Dermis microvascular lymphatic vessel endothelial cell (primary cell): ENCODE data around the gene IER3. TPM values are rescaled to one million over a fixed set of nuclear protein-coding genes. Genes with fewer than 3 reads are reported as not detected.
"Not testable (repeated sequence)": the region's sequence is repeated elsewhere in the genome, so short reads cannot be mapped to it uniquely, and the experiment has no call there.

Experiments used
- DNase-seq, 2 donors: peaks; one replicate each; pipeline versions ENCODE4 v3.0.0 to v3.0.0-alpha.2; 2010; ENCODE audit warnings: low read depth in 2 of 2
- total RNA-seq: library from RNA; depleted of rRNA; stranded (reverse); fragments of >200 nt; gene quantifications from 2 replicates; pipeline ENCODE4 v1.2.1, GENCODE V29; 2014

The IER3 gene
- total RNA-seq, 1 donor from 2014 or later, result 46.3 TPM

DNA sequence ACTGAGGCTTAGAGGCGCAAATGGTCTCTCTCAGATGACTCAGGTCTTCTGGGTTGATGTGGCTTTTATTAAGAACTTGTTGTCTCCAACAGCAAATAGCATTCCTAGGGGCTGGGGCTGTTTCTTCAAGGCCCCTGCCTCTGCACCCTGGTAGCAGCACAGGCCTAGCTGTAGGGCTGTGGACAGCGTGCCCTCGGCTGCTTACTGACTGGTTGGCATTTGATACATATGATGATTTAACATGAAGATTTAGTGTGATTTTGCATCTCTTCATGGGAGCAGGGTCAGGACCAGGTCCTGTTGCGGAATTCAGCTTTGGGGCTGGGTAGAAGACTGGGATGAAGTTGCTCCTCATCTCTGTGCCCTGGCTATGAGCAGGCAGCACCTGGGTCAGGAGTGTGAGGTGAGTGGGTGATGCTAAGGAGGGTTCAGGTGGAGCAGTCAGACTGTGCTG is 24.3 kb upstream of the IER3 start:
- DNase-seq, result no peak

DNA sequence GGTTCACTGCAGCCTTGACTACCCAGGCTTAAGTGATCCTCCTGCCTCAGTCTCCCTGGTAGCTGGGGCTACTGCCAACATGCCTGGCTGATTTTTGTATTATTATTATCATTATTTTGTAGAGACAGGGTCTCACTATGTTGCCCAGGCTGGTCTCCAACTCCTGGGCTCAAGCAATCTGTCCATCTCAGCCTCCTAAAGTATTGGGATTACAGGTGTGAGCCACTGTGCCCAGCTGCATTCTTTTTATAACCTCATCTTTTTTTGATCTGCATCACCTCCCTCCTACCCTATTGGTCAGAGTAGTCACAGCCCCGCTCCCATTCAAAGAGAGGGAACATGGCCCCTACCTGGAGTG is 23.6 kb upstream of the IER3 start:
- no peak for DNase-seq

DNA sequence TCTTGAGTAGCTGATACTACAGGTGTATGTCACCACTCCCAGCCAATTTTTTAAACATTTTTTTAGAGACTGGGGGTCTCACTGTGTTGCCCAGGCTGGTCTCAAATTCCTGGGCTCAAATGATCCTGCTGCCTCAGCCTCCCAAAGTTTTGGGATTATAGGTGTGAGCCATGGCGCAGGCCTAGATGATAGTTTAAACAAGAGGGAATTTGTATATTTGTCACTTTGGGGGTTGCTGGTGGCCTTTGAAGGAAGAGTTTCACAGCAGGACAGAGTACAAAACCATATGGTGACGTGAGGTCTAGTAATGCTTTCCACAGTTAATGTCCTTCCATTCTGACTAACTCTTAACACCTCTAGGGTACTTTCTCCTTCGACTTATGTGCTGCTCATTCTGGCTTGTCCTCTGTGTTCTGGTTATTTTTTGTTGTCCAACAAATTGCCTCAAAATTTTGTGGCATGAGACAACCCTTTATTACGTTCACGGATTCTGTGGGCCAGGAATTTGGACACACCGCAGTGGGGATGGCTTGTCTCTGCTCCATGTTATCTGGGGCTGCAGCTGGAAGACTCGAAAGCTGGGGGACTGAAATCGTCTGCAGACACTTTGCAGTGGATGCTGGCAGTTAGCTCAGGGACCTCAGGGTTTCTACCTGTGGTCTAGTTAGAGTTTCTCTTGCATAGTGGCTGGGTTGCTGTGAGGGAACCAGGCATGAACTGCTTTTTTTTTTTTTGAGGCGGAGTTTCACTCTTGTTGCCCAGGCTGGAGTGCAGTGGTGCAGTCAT is 23.0 kb upstream of the IER3 start:
- no peak for DNase-seq

DNA sequence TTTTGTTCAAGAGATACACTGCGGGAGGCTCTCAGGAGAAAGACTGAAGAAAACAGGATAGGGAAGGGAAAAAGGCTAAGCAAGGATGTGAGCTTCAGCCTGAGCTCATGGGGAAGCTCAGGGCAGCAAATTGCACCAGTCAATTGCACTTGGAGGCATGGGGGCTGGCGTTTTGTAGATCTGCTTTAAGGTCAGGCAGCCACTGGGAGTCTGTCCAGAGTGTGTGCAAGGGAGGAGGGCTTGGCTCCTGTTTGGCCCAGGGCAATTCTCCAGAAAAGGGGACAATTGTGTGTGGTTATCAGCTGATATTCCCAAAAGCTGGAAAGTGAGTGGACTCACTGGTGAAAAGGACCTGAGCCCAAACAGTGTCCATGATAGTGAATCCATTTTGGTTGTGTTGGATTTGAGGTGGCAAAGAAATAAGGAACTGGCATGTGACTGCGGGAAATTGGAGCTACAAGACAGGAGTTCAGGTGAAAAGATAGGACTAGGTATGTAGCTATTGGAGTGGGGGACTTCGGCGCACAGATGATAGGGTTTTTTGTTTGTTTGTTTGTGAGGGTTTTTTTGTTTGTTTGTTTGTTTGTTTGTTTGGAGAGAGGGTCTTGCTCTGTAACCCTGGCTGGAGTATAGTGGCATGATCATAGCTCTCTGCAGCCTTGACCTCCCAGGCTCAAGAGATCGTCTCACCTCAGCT is 22.3 kb upstream of the IER3 start:
- no peak for DNase-seq

DNA sequence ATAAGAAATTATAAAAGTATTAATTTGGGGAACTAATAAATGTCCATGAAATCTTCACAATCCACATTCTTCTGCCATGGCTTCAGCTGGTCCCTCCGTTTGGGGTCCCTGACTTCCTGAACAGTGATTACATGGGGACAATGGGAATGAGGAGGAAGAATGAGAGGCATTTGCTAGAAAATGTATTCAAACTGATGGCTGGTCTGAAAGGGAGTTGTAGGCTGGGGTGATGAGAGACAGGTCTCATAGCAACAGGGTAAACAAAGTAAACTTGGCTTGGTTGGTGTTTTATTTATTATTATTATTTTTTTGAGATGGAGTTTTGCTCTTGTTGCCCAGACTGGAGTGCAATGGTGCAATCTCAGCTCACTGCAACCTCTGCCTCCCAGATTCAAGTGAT is 21.1 kb upstream of the IER3 start:
- peak in 1 of 2 donors; percentile 66 for DNase-seq

DNA sequence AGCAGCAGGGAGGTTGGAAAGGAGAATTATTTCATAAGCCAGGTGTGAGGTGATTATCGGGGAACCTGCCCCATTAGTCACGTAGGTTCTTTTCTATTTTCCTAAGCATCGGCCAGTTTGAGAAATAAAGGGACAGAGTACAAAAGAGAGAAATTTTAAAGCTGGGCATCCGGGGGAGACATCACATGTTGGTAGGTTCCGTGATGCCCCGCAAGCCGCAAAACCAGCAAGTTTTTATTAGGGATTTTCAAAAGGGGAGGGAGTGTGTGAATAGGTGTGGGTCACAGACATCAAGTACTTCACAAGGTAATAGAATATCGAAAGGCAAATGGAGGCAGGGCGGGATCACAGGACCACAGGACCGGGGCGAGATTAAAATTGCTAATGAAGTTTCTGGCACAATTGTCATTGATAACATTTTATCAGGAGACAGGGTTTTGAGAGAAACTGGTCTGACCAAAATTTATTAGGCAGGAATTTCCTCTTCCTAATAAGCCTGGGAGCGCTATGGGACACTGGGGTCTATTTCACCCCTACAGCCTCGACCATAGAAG is 20.2 kb upstream of the IER3 start:
- DNase-seq, result peak in 1 of 2 donors; percentile 23

DNA sequence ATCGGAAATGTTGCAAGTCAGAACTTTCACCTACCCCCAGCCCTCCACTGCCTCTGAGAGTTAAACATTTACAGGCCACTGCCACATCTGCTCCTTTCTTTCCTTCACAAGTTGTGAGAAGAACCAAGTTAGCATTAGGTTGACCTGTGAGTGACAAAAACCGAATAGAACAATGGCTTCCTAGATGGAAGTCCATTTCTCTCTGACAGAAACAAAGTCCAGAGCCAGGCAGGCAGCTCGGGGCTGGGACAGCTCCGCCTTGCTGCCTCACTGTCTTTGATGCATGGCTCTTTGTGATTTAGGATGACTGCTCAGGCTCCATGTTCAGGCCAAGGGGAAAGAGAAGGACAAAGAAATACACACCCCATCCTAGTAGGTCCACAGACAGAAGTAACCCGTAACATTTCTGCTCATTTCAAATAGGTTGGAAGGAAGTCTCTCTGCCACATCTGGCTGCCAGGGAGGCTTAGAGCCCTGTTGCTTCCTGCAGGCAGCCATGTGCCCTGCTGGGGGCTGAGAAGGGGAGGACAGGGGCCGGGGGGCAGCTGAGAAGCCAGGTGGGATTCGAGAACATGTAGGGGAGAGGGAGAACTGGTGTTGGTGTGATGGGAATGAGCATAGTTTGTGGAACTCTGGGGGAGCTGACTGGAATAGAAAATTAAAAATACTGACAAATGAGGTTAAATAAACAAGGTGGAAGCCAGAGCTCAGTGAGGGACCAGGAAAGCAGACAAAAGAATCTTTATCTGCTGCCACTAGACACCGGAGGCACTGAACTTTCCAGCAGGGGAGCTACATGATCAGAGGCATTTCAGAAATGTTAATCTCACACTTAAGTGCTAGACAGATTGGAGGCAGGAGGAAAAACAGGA is 19.5 kb upstream of the IER3 start:
- DNase-seq, result peak; percentile 91 to 97

DNA sequence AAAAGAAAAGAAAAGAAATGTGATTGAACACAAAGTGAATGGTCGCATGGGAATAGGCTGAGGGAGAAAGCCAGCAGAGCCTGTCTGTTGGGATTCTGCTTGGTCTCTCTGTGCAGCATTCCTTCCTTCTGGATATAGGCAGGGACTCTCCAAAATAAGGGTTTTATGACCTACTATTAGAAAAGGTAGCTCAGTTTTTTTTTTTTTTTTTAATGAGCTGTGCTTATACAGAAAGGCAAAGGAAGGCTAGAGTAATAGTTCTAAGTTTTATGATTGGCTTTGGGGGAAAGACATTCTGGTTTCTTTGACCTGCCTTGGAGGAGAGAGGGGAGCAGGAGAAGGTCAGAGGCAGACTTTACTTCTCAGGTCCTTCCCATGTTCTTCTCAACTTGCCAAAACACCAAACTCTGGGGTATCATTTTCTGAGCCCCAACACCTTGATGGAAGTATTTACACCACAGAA is 18.8 kb upstream of the IER3 start:
- DNase-seq, result no peak

DNA sequence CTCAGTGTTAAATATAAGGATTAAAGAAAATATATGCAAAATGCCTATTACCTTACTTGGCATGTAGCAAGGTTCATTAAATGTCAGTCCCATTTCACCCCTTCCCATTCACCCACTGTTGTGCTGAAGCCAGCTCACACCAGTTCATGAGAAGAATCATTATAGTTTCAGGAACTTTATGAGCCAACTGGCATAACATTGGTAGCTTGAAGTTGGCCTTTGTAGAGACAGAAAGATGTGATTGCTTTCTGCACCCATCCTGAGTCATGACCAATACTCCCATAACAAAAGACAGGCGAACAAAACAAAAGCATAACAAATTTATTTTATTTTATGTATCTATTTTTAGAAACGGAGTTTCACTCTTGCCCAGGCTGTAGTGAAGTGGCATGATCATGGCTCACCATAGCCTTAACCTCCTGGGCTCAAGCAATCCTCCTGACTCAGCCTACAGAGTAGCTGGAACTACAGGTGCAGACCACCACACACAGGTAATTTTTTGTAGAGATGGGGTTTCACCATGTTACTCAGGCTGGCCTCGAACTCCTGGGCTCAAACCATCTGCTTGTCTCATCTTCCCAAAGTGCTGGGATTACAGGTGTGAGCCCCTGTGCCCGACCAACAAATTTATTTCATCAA is 17.6 kb upstream of the IER3 start:
- peak in 1 of 2 donors; percentile 55 for DNase-seq

DNA sequence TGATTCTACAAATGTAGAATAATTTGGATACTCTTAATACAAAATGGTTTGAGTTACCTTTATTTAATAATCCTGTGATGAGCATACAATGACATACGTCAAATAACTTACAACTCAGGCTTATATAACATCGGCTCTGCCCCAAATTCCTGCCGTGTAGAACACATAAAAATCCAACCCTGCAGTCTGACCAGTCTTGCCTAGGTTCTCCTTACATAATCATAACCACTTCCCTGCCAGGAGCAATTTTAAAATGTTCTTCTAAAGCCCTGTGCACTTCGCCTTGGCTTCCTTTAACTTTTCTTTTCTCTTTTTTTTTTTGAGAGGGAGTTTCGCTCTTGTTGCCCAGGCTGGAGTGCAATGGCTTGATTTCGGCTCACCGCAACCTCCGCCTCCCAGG is 16.2 kb upstream of the IER3 start:
- DNase-seq, result no peak

DNA sequence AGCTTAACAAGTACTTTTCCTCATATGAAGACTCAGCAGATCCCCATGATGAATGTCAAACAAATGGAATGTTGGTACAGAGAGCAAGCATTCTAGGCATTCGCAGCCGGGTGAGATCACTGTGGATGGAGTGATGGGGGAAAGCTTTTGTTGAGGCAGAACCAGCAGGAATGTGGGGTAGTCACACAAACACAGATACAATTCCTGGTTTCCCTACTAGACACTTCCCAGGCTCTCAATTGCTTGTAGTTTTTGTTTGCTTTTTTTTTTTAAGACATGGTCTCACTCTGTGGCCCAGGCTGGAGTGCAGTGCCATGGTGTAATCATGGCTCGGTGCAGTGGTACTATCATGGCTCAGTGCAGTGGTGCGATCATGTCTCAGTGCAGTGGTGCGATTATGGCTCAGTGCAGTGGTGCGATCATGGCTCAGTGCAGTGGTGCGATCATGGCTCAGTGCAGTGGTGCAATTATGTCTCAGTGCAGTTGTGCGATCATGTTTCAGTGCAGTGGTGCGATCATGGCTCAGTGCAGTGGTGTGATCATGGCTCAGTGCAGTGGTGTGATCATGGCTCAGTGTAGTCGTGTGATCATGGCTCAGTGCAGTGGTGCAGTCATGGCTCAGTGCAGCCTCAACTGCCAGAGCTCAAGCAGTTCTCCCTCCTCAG is 15.4 kb upstream of the IER3 start:
- DNase-seq, result peak in 1 of 2 donors; percentile 86

DNA sequence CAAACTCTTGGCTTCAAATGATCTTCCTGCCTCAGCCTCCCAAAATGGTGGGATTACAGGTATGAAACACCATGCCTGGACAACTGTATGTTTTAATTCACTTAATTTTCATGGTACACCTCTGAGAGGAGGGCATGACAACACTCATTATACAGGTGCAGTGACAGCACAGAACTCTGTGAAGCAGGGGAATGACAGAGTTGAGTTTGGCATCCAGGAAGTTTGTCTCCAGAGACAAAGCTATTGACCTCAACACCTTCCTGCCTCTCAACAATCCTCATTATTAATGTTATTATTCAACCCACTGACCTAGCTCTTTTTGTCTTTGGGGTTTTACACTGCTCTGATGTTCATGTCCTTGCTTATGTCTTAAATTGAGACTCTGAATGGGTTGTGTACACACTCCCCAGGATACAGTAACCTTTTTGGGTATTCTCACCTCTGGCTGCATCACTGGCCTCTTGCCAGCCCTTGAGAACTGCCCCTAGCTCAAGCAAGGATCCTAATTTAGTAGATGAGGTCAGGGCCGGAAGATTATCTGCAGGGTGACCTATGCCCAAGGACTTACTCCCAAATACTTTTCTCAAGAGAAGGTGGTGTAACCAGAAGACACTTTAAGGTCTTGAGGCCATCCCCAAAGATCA is 13.0 kb upstream of the IER3 start:
- DNase-seq, result peak in 1 of 2 donors; percentile 54

DNA sequence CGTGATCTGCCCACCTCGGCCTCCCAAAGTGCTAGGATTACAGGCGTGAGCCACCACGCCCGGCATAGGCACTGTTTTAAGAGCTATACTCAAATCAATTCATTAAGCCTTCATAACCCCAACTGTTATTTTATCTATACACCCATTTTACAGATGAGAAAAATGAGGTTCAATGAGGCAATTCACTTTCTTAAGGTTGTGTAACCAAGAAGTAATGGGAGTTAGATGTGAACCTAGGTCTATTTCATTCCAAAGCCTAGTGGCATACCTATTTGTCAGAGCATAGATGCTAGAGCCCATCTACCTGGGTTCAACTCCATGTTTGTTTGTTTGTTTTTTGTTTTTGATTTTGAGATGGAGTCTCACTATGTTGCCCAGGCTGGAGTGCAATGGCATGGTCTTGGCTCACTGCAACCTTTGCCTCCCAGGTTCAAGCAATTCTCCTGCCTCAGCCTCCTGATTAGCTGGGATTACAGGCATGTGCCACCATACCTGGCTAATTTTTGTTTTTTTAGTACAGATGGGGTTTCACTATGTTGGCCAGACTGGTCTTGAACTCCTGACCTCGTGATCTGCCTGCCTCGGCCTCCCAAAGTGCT is 12.2 kb upstream of the IER3 start:
- not testable (repeated sequence) for DNase-seq

DNA sequence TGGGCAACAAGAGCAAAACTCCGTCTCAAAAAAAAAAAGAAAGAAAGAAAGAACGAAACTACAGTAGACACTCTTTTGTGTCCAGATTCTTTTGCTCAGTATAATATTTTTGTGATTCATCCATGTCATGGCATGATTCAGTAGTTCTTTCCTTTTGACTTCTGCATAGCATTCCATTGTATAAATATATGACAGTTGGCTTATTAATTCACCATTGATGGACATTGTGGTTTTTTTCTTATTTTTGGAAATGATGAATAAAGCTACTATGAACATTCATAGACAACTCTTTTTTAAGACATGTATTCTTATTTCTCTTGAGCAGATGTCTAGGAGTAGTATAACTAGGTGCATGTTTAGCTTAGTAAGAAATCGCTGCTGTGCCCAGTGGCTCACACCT is 10.3 kb upstream of the IER3 start:
- no peak for DNase-seq

DNA sequence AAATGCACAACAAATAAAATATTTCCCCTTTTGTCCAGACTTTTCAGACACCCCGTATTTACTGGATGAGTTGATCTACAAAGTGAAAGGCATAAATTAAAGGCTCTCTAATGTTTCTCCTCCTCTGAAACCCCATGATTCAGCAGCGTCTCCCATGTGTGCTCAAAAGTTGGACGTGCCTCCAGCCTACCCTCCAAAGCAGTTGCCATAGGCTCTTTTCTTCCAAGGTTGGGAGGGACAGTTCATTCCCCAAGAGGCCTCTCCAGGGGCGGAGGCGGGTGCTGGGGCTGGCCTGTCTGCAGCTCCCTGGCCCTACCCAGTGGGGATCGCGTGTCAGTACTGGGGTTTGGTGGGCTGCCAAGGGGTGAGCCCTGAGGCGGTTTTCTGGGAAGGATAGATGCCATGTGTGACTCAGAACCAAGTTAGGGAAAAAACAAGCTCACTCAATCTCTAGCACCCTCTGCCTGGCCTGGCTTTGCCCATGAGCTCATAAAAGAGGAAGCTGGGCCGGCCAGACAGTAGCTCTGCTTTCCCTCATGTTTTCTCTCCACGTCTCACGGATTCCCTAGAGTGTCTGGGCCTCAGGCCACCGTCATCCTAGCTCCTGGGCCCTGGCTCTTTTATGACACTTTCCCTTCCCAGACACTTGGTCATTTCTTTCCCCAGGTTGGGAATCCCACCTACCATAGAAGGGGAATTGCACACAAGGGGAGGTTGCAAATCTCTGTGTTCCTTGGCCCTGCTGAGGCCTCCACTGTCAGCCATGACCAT is 8.0 kb upstream of the IER3 start:
- DNase-seq, result peak in 1 of 2 donors; percentile 98

DNA sequence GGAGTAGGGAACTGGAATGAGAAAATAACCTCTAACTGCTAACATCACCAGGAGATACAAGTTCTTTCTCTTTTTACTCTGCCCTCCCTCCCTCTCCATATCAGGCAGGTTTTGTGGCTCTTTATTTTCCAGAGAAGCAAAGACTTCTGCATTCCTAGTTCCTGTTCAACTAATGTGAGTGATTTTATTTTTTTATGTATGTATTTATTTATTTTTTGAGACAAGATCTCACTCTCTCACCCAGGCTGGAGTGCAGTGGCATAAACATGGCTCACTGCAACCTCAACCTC is 6.0 kb upstream of the IER3 start:
- DNase-seq, result no peak

DNA sequence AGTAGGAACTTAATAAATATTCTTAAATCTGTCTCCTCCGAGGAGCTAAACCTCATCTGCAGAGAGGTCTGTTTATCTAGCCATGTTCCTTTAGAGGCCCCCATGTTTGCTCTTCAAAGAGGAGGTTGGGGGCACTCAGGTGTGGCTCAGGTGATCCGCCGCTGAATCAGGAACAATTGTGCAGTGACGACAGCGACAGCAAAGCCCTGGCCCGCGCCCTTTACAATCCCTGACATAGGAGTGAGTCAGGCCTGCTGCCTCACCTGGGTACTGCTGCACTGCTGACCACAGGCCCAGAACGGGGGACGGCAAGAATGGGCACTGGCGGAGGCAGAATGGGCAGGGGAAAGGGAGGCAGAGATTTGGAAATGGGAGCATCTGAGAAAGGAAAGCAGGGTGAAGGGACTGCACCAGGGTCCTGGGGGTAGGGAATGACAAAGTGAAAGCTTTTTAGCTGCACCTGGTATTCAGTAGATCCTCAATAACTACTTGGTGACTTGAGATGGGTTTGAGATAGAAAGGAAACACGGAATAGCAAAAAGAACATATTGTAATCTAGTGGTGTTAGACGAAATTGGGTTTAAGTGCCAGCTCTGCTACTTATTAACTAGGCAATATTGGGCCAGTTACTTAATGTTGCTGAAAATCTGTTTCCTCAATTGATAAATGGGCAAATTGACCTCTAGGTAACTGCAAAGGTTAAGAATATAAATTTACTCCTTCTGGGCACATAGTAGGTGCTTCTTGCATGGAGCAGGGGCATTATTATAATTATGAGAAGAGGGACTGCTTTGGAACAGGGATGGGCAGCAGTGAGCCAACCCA is 5.4 kb upstream of the IER3 start:
- DNase-seq, result peak in 1 of 2 donors; percentile 40

DNA sequence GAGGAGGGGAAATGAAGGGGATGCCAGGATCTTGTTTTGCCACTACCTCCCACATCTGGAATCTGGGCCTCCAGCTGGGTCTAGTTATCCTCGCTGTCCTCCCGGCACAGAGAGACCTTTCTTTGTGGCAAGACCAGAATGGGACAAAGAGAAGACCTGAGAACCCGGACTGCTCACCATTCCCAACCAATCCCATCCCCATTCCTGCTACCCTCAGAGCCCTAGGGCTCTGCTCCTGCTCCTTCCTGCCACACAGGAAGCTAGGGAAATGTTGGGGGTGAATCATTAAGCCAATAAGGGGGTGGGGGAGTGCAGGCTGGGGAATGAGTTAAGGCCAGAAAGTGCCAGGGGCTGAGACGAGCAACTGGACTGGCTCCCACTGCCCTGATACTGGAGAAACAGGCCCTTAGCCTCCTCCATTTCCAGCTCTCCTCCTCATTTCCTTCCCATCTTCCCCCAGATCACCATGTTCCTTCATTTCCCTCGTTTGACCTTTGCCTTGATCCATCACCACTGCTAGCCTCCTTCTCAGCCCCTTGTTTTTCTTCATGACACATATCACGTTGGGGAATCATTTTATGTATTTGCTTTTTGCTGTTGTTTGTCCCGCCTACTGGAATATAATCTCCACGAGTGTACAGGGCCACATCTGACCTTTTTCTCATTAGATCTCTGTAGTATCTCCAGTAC is 4.6 kb upstream of the IER3 start:
- DNase-seq, result peak in 1 of 2 donors; percentile 96
